ENCODE data around the gene RXRB.
"Not testable (repeated sequence)": the region's sequence is repeated elsewhere in the genome, so short reads cannot be mapped to it uniquely, and the experiment has no call there.

GRCh38 chr6:33150560-33150959 is 49.9 kb downstream of the RXRB start:
- TF ChIP-seq ZNF274 (IDR thresholded peaks at IDR 0.05; ENCODE audit: low read depth, low read length); YY1 (IDR thresholded peaks at IDR 0.05; ENCODE audit: insufficient read depth, insufficient read length); SUZ12 (IDR thresholded peaks at IDR 0.05; ENCODE audit: extremely low read depth, insufficient read depth, insufficient read length): not testable (repeated sequence)

Data from NT2/D1 (cell line).